HK-2 (cell line): ENCODE results near the gene CIAO1.
"Not testable (repeated sequence)": the region's sequence is repeated elsewhere in the genome, so short reads cannot be mapped to it uniquely, and the experiment has no call there.

Experiments
- DNase-seq: peaks from one replicate; pipeline ENCODE4 v3.0.0-alpha.2; 2018; ENCODE audit not compliant: unreplicated experiment

Gene CIAO1

DNA sequence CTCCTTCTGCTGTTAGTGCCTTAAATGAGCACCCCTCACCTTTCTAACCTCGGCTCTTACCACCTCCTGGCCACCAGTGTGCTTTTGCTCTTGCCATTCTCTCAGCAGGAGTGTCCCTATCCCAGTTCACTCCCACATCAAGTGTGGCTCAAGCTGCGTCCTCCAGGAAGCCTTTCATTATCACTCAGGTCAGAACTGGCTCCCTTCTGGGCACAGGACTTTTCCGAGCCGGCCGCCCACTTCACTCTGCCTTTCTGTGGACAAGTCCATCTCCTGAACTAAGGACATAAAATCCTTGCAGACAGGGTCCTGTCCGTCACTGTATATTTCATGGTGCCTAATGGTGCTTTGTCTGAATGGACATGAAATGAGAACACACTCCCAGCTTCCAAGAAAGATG, 15.8 kb upstream of the CIAO1 start:
- DNase-seq = no peak

DNA sequence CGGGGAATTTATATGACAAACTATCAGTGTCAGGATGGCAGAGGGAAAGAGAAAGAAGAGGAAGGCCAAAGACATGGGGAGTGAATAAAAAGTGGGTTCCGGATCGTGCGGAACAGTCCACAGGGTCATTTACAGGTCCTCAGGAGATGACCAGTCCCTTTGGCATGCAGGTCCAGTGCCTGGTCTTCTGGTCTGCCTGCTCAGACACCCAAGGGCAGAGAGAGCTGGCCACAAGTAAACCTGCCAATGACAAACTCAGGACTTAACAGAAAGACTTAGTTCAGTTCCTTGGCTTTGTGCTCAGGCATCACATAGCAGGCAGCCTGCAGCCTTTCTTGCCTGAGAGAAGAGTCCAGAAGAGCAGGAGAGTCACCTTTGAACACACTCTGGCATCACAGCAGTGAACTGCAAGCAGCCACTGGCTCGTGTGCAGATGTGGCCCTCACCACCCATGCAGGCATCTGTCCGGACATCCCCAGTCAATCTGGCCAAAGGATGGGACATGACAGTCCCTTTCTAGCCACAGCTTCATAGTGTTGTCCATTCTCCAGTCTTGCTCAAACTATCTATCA, 14.2 kb upstream of the CIAO1 start:
- DNase-seq = peak; percentile 85

- no peak for DNase-seq
Measured at GRCh38 chr2:96252526-96252925, 13.5 kb upstream of the CIAO1 start.

DNA sequence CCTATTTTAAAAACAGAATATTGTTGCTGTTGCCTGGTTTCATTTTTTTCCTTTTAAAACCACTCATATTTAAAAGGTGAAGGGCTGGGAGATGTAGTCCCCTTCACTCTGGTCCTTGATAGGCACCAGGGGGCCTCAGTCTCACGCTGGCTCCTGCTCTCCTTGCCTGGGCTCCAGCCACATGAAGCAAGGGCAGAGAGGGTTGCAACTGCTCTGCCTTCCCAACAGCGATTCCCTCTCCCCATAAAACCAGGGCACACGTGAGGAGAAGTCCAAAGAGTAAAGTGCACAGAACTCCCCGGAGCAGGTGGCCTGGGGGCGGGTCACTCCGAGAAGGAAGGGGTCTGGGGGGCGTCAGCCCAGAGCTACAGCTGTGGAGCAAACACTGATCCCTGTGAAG, 13.0 kb upstream of the CIAO1 start:
- DNase-seq = no peak

GRCh38 chr2:96254571-96254970, 11.5 kb upstream of the CIAO1 start:
- no peak for DNase-seq

DNA sequence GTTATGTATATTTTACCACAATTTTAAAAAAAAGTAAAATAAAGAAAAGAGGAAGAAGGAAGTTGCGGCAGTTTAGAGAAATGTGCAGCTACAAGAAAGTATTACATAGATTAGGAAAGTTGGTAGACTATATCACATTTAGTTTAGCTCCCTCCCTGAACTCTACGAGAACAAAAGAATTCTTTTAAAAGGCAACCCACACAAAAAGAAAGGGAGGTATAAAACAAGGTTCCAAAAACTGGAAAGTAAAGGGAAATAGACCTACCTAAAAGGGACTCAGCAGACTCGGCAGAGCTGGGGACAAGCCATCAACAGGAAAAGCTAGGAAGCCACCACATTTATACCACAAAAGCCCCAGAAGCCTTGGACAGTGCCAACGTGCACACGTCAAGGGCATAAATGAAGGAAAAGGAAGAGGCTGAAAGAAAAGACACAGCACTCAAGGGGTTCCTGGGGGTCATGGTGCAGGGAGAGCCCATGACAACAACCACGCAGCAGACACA, 9.4 kb upstream of the CIAO1 start:
- DNase-seq = no peak

DNA sequence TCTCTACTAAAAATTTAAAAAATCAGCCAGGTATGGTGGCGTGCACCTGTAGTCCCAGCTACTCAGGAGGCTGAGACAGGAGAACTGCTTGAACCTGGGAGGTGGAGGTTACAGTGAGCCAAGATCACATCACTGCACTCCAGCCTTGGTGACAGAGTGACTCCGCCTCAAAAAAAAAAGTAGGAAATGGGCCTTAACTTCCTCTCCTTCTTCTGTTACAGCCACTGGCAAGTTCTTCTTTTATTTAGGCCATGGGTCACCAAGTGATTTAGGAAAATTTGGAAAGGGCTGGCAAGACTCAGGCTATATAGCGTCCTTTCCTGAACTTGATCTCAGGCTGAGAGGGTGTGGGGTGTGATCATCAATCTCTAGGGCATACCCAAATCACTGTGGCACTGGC, 8.3 kb upstream of the CIAO1 start:
- not testable (repeated sequence) for DNase-seq

- DNase-seq = no peak
Measured at GRCh38 chr2:96258166-96259022, 7.6 kb upstream of the CIAO1 start.

- no peak for DNase-seq
Measured at GRCh38 chr2:96259497-96259921, 6.5 kb upstream of the CIAO1 start.

GRCh38 chr2:96260387-96261260, 5.4 kb upstream of the CIAO1 start:
- peak; percentile 79 for DNase-seq

DNA sequence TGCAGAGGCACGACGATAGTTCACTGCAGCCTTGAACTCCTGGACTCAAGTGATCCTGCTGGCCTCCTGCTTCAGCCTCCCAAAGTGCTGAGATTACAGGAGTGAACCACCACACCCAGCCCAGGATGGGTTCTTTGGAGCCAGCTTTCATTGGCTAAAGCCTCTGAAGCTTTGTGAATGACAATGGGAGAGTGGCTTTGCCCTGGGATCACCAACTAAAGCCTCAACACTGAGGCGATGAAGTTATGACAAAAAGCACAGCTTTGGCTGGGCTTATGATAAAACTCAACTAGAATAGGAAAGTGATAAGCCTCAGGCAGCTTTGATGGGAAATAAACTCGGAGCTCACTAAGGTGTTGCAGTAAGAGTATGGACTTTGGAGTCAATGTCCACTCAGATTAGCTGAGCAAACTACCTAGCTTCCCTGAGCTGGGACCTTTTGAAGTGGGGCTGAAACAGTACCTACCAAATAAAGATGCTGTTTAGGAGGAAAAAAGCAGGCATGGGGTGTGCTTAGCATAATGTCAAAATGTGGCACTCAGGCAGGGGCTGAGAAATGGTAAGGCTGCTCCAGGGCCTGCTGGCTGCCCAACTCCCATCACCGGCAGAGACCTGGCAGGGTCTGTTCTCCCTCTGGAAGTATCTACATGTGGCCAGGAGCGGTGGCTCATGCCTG, 4.6 kb upstream of the CIAO1 start:
- DNase-seq = no peak

- no peak for DNase-seq
Measured at GRCh38 chr2:96262306-96262705, 3.7 kb upstream of the CIAO1 start.

DNA sequence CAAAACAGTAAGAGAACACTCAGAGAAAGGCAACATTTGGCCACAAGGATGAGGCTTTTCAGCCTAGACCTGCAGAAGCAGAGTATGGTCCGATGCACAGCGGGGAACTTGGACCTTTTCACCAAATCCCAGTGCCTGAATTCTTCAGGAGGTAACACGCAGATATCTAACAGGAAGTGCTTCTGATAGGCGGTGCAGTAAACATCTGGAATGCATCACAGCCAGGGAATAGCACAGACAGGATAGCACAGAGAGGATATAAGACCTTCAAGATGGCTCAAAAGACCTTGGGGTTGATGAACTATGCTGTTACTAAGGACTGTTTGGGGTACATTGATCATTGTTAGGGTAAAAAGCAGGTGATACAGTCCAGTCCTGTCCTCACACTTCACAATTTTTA, 1.9 kb upstream of the CIAO1 start:
- no peak for DNase-seq

GRCh38 chr2:96264656-96265348, 1.2 kb upstream of the CIAO1 start:
- no peak for DNase-seq

GRCh38 chr2:96265349-96265839, 631 bp upstream of the CIAO1 start:
- peak; percentile 50 for DNase-seq

GRCh38 chr2:96267159-96267971, 1.3 kb downstream of the CIAO1 start:
- peak; percentile 39 for DNase-seq

DNA sequence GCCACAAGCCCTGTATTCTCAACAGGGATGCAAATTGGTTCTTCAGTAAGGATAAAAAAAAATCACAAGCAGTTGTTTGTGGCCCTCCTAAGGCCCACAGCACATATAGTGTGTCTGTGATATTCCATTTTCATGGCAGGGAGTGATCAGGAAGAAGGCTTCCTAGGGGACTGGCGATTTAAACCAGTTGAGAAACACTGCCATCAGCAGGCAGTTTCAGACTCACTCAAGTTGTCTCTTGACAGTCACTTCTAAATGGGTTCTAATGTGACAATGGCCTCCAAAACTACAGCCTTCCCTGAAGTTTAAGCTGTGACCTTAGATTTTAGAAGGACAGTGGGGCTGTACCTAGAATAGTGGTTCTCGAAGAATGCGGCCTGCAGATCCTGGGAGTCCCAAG, 6.0 kb downstream of the CIAO1 start:
- no peak for DNase-seq

GRCh38 chr2:96273763-96274162, 7.7 kb downstream of the CIAO1 start:
- no peak for DNase-seq

DNA sequence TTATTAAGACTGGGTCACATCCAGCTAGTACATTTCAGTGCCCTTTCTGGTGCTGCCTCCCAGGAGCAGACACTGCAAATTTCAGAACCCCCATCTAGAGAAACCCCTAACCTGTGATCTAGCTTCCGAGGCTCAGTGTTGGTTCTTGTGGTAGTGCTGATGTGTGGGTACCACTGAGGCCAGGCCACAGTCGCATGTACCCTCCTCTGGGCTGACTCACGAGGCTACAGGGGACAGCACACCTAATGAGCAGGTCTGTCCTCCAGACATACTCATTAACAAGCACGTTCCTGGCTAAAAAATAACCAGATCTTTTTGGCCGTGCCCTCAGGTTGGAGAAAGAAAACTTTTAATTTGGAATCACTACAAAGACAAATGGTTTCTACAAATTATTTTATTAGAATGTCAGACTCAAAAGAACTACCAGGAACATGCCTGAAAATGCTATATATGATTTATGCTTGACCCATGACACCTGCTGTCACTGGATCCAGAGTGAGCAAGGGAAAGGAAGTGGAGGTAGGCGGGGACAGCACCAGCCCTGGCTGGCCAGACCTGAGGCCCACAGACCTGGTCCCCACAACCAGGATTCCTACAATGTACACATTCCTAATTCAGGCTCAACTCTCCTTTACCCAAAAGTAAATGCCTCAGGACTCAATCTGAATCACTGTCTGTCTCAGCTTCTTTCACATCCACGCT, 8.5 kb downstream of the CIAO1 start:
- no peak for DNase-seq
